MCF 10A (cell line): Measurements from ENCODE around the gene DMC1. TPM values are rescaled to one million over a fixed set of nuclear protein-coding genes. Genes with fewer than 3 reads are reported as not detected.

ENCODE experiments used
- BruUV-seq: library from RNA; stranded (reverse); fragments of 400-500 nt; replicated peaks from 2 replicates; lab custom pipeline; 2021; lab: Mats Ljungman, UMichigan
- CTCF ChIA-PET: fragments of 300-600 bp; sonication (Branson Sonifier 250); formaldehyde crosslinking; extraction: SDS; loops from one replicate; lab custom pipeline; 2021; ENCODE audit warnings: antibody characterized with exemption, inconsistent platforms; lab: Yijun Ruan, JAX
- POLR2A ChIA-PET: fragments of 300-600, 350-650 bp; sonication (Branson Sonifier 250); formaldehyde crosslinking; extraction: SDS; loops from one replicate; lab custom pipeline; 2020; ENCODE audit warnings: antibody characterized with exemption, inconsistent platforms; lab: Yijun Ruan, JAX
- DNase-seq: peaks from one replicate; pipeline ENCODE4 v3.0.0-alpha.2; 2018; ENCODE audit not compliant: unreplicated experiment
- H3K27ac Mint-ChIP-seq: one replicate; pipeline ENCODE4 v1.8.0; 2022; ENCODE audit warnings: mild to moderate bottlenecking, low read depth, mixed read lengths; ENCODE audit not compliant: unreplicated experiment
- H3K27me3 Mint-ChIP-seq: one replicate; pipeline ENCODE4 v1.8.0; 2022; ENCODE audit warnings: mixed read lengths; ENCODE audit not compliant: insufficient read depth, unreplicated experiment
- H3K36me3 Mint-ChIP-seq: one replicate; pipeline ENCODE4 v1.8.0; 2022; ENCODE audit warnings: mild to moderate bottlenecking, moderate library complexity, mixed read lengths; ENCODE audit not compliant: insufficient read depth, unreplicated experiment
- H3K4me1 Mint-ChIP-seq: one replicate; pipeline ENCODE4 v1.8.0; 2022; ENCODE audit warnings: mixed read lengths; ENCODE audit not compliant: insufficient read depth, unreplicated experiment
- H3K4me3 Mint-ChIP-seq: one replicate; pipeline ENCODE4 v1.8.0; 2022; ENCODE audit warnings: mild to moderate bottlenecking, moderate library complexity, mixed read lengths; ENCODE audit not compliant: unreplicated experiment
- H3K9me3 Mint-ChIP-seq: one replicate; pipeline ENCODE4 v1.8.0; 2022; ENCODE audit warnings: mixed read lengths; ENCODE audit not compliant: unreplicated experiment
- CTCF ChIP-seq: fragments of 200-600 bp; IDR thresholded peaks from one replicate; pipeline ENCODE4 v1.8.0; 2022; ENCODE audit warnings: antibody characterized with exemption, mild to moderate bottlenecking; ENCODE audit not compliant: unreplicated experiment
- intact Hi-C: fragments of 100-400 bp; cut with micrococcal nuclease; formaldehyde crosslinking; loops from 2 replicates; pipeline ENCODE4 v1.14.1; 2022
- total RNA-seq: library from RNA; stranded (reverse); gene quantifications from 2 replicates; pipeline ENCODE4 v1.2.3, GENCODE V29; 2022

DMC1 gene
- total RNA-seq, 1 experiment from 2014 or later, result 0.56 TPM

- BruUV-seq, result no TSS peak
- no peaks in the 10 kb centered on the region for H3K4me1 Mint-ChIP-seq
- ChIA-PET POLR2A (interaction anchor here (2.0 to 3.4 kb wide), 2 partner anchors 8 to 12 kb away, joined by 5 to 21 read pairs; no protein-coding TSS in a partner anchor), CTCF (no interaction called here)
- no peak overlapping the region for H3K27ac Mint-ChIP-seq
- TF ChIP-seq CTCF, result no peak
- DNase-seq, result no peak
- no peak overlapping the region for H3K4me3 Mint-ChIP-seq
- peaks cover 83% of the 10 kb centered on the region for H3K36me3 Mint-ChIP-seq
- H3K27me3 Mint-ChIP-seq, result no peaks in the 10 kb centered on the region
- H3K9me3 Mint-ChIP-seq, result no peaks in the 10 kb centered on the region
- intact Hi-C loops, result no loop called here
These were observed 87.2 kb downstream of the DMC1 start for GRCh38 chr22:38482662-38483308.

GRCh38 chr22:38481871-38482332, 88.1 kb downstream of the DMC1 start:
- Mint-ChIP-seq H3K4me1 (no peaks in the 10 kb centered on the region), H3K27ac (no peak overlapping the region), H3K4me3 (no peak overlapping the region), H3K27me3 (no peaks in the 10 kb centered on the region), H3K9me3 (no peaks in the 10 kb centered on the region), H3K36me3 (peaks cover 74% of the 10 kb centered on the region)
- intact Hi-C loops, result no loop called here
- POLR2A ChIA-PET, result interaction anchor here (0.9 to 3.4 kb wide), 3 partner anchors 8 to 14 kb away, joined by 3 to 21 read pairs (median 6); no protein-coding TSS in a partner anchor
- no peak for TF ChIP-seq CTCF
- DNase-seq, result no peak
- CTCF ChIA-PET, result interaction anchor here (0.8 kb wide), 1 partner anchor 516 kb away, joined by 3 read pairs; no protein-coding TSS in a partner anchor
- BruUV-seq, result no TSS peak

GRCh38 chr22:38481162-38481870, 88.7 kb downstream of the DMC1 start:
- H3K4me1 Mint-ChIP-seq, result no peaks in the 10 kb centered on the region
- ChIA-PET CTCF (interaction anchor here (0.6 to 0.8 kb wide), 2 partner anchors 516 to 586 kb away, joined by 3 read pairs; no protein-coding TSS in a partner anchor), POLR2A (interaction anchor here (0.6 to 3.4 kb wide), 10 partner anchors 8 to 187 kb away, joined by 3 to 21 read pairs (median 4); partner anchors contain the start of gene KDELR3)

More at GRCh38 chr22:38481162-38481870, 88.7 kb downstream of the DMC1 start:
- intact Hi-C loops, result no loop called here
- BruUV-seq, result no TSS peak
- no peak for DNase-seq
- Mint-ChIP-seq H3K4me3 (no peak overlapping the region), H3K27ac (no peak overlapping the region), H3K9me3 (no peaks in the 10 kb centered on the region), H3K36me3 (peaks cover 68% of the 10 kb centered on the region), H3K27me3 (no peaks in the 10 kb centered on the region)
- TF ChIP-seq CTCF, result no peak
